SK-N-SH (cell line): ENCODE data around the gene PRDM5. TPM values are rescaled to one million over a fixed set of nuclear protein-coding genes. Genes with fewer than 3 reads are reported as not detected.

Experiments
- CTCF ChIA-PET: fragments of 300-600, 350-600 bp; formaldehyde crosslinking; extraction: SDS; loops from one replicate; lab custom pipeline; 2021; lab: Yijun Ruan, JAX
- POLR2A ChIA-PET: fragments of 350-600 bp; sonication (Branson Sonifier 250); formaldehyde crosslinking; extraction: SDS; loops from one replicate; lab custom pipeline; 2020; ENCODE audit warnings: antibody characterized with exemption, inconsistent platforms; lab: Yijun Ruan, JAX
- DNase-seq: peaks from one replicate; pipeline ENCODE4 v3.0.0; 2012
- H2AFZ ChIP-seq: fragments of 200-600 bp; sonication (generic); 2 replicates; pipeline ENCODE4 v1.8.1; 2016; ENCODE audit warnings: antibody characterized with exemption, mild to moderate bottlenecking, low read depth
- H3F3A ChIP-seq: fragments of 200-600 bp; sonication (generic); replicated peaks from 2 replicates; pipeline ENCODE3; 2016; ENCODE audit warnings: antibody characterized with exemption, mild to moderate bottlenecking; ENCODE audit not compliant: insufficient read depth
- H3K27ac ChIP-seq, 2 experiments: fragments of 200-500 bp in 1 of 2; fragments of 200-600 bp in 1 of 2; sonication (Bioruptor generic) in 1 of 2; sonication (generic), shearing (Covaris generic) in 1 of 2; 2 replicates each; pipeline versions ENCODE4 v1.5.1 to v1.6.1; 2014 to 2016; ENCODE audit warnings: low read depth in 2 of 2, inconsistent platforms in 1 of 2, low read length in 1 of 2, mild to moderate bottlenecking in 1 of 2, mixed read lengths in 1 of 2
- H3K27me3 ChIP-seq: fragments of 200-600 bp; sonication (generic), shearing (Covaris generic); 2 replicates; pipeline ENCODE4 v1.6.1; 2016; ENCODE audit warnings: mixed run types; ENCODE audit not compliant: insufficient read depth
- H3K36me3 ChIP-seq, 2 experiments: fragments of 200-500 bp in 1 of 2; fragments of 200-600 bp in 1 of 2; sonication (Bioruptor generic) in 1 of 2; sonication (generic) in 1 of 2; replicated peaks in 1 of 2; 2 replicates each; pipeline versions ENCODE3 to v1.5.1; 2014 to 2016; ENCODE audit warnings: low read length in 1 of 2, mild to moderate bottlenecking in 1 of 2; ENCODE audit not compliant: insufficient read depth in 2 of 2, control insufficient read depth in 1 of 2
- H3K4me1 ChIP-seq, 2 experiments: fragments of 200-500 bp in 1 of 2; fragments of 200-600 bp in 1 of 2; sonication (Bioruptor generic) in 1 of 2; sonication (generic), shearing (Covaris generic) in 1 of 2; 2 replicates each; pipeline versions ENCODE4 v1.5.1 to v1.6.1; 2014 to 2016; ENCODE audit warnings: low read depth in 1 of 2, low read length in 1 of 2, mixed run types in 1 of 2; ENCODE audit not compliant: insufficient read depth in 2 of 2, control insufficient read depth in 1 of 2
- H3K4me2 ChIP-seq: fragments of 200-600 bp; sonication (generic), shearing (Covaris generic); 2 replicates; pipeline ENCODE4 v1.6.1; 2017; ENCODE audit warnings: mixed run types
- H3K4me3 ChIP-seq, 2 experiments: fragments of 200-500 bp in 1 of 2; fragments of 200-600 bp in 1 of 2; sonication (Bioruptor generic) in 1 of 2; sonication (generic), shearing (Covaris generic) in 1 of 2; 2 replicates each; pipeline versions ENCODE4 v1.5.1 to v1.8.1; 2014 to 2016; ENCODE audit warnings: low read depth in 2 of 2, inconsistent platforms in 1 of 2, low read length in 1 of 2, mild to moderate bottlenecking in 1 of 2, mixed read lengths in 1 of 2, moderate library complexity in 1 of 2
- H3K79me2 ChIP-seq: fragments of 200-600 bp; sonication (generic); 2 replicates; pipeline ENCODE4 v1.8.1; 2017; ENCODE audit warnings: mild to moderate bottlenecking; ENCODE audit not compliant: insufficient read depth
- H3K9ac ChIP-seq: fragments of 200-600 bp; sonication (generic); 2 replicates; pipeline ENCODE4 v1.6.1; 2017; ENCODE audit warnings: mixed run types
- H3K9me2 ChIP-seq: fragments of 200-600 bp; sonication (generic); 2 replicates; pipeline ENCODE4 v1.6.1; 2017; ENCODE audit warnings: mixed run types
- H3K9me3 ChIP-seq: fragments of 200-600 bp; sonication (generic); 2 replicates; pipeline ENCODE4 v1.6.1; 2017; ENCODE audit warnings: mixed run types, mild to moderate bottlenecking, moderate library complexity
- H4K20me1 ChIP-seq: fragments of 200-600 bp; sonication (generic); 2 replicates; pipeline ENCODE4 v1.6.1; 2017; ENCODE audit warnings: mild to moderate bottlenecking, mixed run types; ENCODE audit not compliant: insufficient read depth
- FOXJ3 ChIP-seq: sonication (generic); formaldehyde crosslinking; IDR thresholded peaks from 2 replicates; pipeline ENCODE4 v1.5.1; 2020; ENCODE audit warnings: mild to moderate bottlenecking, missing genetic modification reagents
- FOXM1 ChIP-seq: IDR thresholded peaks from 2 replicates; pipeline ENCODE4 v1.4.0; 2012; ENCODE audit warnings: low read depth, mild to moderate bottlenecking
- GATA2 ChIP-seq: sonication (generic); formaldehyde crosslinking; IDR thresholded peaks from 2 replicates; pipeline ENCODE4 v1.5.0; 2020; ENCODE audit warnings: mild to moderate bottlenecking, missing genetic modification reagents
- MXI1 ChIP-seq: IDR thresholded peaks from 2 replicates; pipeline ENCODE4 v1.6.1; 2012; ENCODE audit warnings: mild to moderate bottlenecking, low read depth, low read length, improper control_type of control experiment
- TCF12 ChIP-seq: IDR thresholded peaks from 2 replicates; pipeline ENCODE4 v1.4.0; 2012
- WGBS: methylation state at CpG from one replicate; pipeline ENCODE4 v1.1.6; 2017; ENCODE audit warnings: low lambda C conversion rate; 5-methylcytosine and 5-hydroxymethylcytosine counted together
- polyA plus RNA-seq, 3 experiments: library from polyadenylated mRNA; depleted of rRNA; stranded (reverse); fragments of >200 nt; gene quantifications; 2 replicates each; pipeline ENCODE4 v1.2.3, GENCODE V29; 2012
- TF ChIP-seq, protein P1 (sequence below): IDR thresholded peaks from 2 replicates; pipeline ENCODE4 v1.4.0; 2012; ENCODE audit warnings: low read depth, borderline replicate concordance
- TF ChIP-seq, protein P2 (sequence below): IDR thresholded peaks from 2 replicates; pipeline ENCODE4 v1.6.1; 2012; ENCODE audit warnings: mild to moderate bottlenecking, low read depth, low read length, moderate library complexity
- TF ChIP-seq, protein P3 (sequence below): fragments of 150-350 bp; IDR thresholded peaks from 2 replicates; pipeline ENCODE4 v1.6.1; 2016; ENCODE audit warnings: mild to moderate bottlenecking, low read depth, low read length

The PRDM5 gene
- polyA plus RNA-seq, 1 of the 3 experiments (the other 2 are of a cell fraction), result 3.8 TPM

DNA sequence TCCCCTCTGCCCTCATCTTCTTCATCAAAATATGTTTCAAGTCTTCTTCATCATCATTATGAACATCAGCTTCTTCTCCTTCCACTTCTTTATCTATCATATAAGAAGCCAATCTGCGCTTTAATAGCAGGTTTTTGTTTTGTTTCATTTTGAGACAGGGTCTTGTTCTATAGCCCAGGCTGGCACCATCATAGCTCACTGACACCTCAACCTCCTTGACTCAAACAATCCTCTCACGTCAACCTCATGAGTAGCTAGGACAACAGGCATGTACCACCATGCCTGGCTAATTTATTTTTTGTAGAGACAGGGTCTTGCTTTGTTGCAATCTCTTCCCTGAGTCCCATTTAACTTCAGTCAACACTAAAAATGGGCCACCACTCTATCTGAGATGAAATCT lies 27.0 kb downstream of the PRDM5 start (continued):
- TF ChIP-seq FOXJ3 (no peak), GATA2 (CRISPR knock-in tag) (no peak)
- TF ChIP-seq, protein P1, sequence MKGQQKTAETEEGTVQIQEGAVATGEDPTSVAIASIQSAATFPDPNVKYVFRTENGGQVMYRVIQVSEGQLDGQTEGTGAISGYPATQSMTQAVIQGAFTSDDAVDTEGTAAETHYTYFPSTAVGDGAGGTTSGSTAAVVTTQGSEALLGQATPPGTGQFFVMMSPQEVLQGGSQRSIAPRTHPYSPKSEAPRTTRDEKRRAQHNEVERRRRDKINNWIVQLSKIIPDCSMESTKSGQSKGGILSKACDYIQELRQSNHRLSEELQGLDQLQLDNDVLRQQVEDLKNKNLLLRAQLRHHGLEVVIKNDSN, result no peak
- TF ChIP-seq, all 33 proteins: peak for 0

DNA sequence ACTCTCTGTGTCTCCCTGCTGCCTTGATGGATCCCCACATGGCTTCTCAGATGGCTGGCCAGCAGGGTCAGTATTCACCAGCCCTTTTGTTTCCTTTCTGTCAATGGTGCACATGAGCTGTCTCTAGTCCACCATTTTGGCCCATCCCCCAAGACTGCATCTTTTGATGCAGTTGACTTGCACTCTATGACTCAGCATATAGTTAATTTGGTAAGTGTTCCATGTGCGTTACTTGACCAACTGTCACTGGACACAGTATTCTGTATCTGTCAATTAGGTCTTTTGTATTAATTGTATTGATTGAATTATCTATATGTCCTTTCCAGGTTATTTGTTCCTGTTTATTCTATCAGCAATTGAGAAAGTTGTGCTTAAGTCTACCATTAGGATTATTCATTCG lies 29.2 kb downstream of the PRDM5 start:
- CTCF ChIA-PET, result interaction anchor here (0.5 kb wide), 1 partner anchor 347 kb away, joined by 3 read pairs; no protein-coding TSS in a partner anchor
- no peak overlapping the region for H2AFZ ChIP-seq
- H3K4me3 ChIP-seq, result no peak overlapping the region
- WGBS, result 75% methylated on average over 2 of the region's 2 CpGs
- no peaks in the 10 kb centered on the region for H4K20me1 ChIP-seq
- no peaks in the 10 kb centered on the region for H3K4me1 ChIP-seq
- no peaks in the 10 kb centered on the region for H3K27me3 ChIP-seq
- peaks cover 0 to 6% of the 10 kb centered on the region in 2 experiments for H3K36me3 ChIP-seq
- no peaks in the 10 kb centered on the region for H3K9me2 ChIP-seq
- H3K4me2 ChIP-seq, result no peak overlapping the region
- DNase-seq, result no peak
- TF ChIP-seq, protein P2, sequence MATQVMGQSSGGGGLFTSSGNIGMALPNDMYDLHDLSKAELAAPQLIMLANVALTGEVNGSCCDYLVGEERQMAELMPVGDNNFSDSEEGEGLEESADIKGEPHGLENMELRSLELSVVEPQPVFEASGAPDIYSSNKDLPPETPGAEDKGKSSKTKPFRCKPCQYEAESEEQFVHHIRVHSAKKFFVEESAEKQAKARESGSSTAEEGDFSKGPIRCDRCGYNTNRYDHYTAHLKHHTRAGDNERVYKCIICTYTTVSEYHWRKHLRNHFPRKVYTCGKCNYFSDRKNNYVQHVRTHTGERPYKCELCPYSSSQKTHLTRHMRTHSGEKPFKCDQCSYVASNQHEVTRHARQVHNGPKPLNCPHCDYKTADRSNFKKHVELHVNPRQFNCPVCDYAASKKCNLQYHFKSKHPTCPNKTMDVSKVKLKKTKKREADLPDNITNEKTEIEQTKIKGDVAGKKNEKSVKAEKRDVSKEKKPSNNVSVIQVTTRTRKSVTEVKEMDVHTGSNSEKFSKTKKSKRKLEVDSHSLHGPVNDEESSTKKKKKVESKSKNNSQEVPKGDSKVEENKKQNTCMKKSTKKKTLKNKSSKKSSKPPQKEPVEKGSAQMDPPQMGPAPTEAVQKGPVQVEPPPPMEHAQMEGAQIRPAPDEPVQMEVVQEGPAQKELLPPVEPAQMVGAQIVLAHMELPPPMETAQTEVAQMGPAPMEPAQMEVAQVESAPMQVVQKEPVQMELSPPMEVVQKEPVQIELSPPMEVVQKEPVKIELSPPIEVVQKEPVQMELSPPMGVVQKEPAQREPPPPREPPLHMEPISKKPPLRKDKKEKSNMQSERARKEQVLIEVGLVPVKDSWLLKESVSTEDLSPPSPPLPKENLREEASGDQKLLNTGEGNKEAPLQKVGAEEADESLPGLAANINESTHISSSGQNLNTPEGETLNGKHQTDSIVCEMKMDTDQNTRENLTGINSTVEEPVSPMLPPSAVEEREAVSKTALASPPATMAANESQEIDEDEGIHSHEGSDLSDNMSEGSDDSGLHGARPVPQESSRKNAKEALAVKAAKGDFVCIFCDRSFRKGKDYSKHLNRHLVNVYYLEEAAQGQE, result no peak
- TF ChIP-seq TCF12 (no peak), GATA2 (CRISPR knock-in tag) (no peak), MXI1 (no peak), FOXM1 (no peak)
- TF ChIP-seq, protein P1, result no peak
- TF ChIP-seq, protein P3, sequence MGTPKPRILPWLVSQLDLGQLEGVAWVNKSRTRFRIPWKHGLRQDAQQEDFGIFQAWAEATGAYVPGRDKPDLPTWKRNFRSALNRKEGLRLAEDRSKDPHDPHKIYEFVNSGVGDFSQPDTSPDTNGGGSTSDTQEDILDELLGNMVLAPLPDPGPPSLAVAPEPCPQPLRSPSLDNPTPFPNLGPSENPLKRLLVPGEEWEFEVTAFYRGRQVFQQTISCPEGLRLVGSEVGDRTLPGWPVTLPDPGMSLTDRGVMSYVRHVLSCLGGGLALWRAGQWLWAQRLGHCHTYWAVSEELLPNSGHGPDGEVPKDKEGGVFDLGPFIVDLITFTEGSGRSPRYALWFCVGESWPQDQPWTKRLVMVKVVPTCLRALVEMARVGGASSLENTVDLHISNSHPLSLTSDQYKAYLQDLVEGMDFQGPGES, result no peak
- TF ChIP-seq, all 33 proteins: peak for 0
- Histone ChIP-seq H3K79me2 (no peaks in the 10 kb centered on the region), H3F3A (no peaks in the 10 kb centered on the region), H3K9me3 (no peaks in the 10 kb centered on the region), H3K27ac (no peak overlapping the region), H3K9ac (no peak overlapping the region)
- POLR2A ChIA-PET, result no interaction called here
